ENCODE measurements around the gene DLGAP1.
A peak's percentile ranks its signal among the peaks of the same experiment; 100 is the strongest.

DLGAP1 gene

GRCh38 chr18:3447068-3447894, 1007.8 kb downstream of the DLGAP1 start:
- peaks cover 14% of the 10 kb centered on the region for H3K27me3 Mint-ChIP-seq
- H3K9me3 Mint-ChIP-seq = no peaks in the 10 kb centered on the region
- peaks cover 28% of the 10 kb centered on the region for H3K4me1 Mint-ChIP-seq
- CTCF ChIA-PET = interaction anchor here (0.6 to 4.1 kb wide), 8 partner anchors 8 to 218 kb away, joined by 3 to 22 read pairs (median 8); no protein-coding TSS in a partner anchor
- peak overlapping the region; percentile 100 for H3K27ac Mint-ChIP-seq
- no peak for DNase-seq
- peak overlapping the region; percentile 94 for H3K4me3 Mint-ChIP-seq
- H3K36me3 Mint-ChIP-seq = peaks cover 2% of the 10 kb centered on the region
